K562 (cell line): ENCODE measurements around the gene ZNF613. TPM values are rescaled to one million over a fixed set of nuclear protein-coding genes. Genes with fewer than 3 reads are reported as not detected.
A peak's percentile ranks its signal among the peaks of the same experiment; 100 is the strongest.

Experiments used
- CEBPG ChIP-seq, 3 experiments: fragments of 200-800 bp in 1 of 3; sonication (Bioruptor generic) in 1 of 3; sonication (generic) in 1 of 3; formaldehyde crosslinking in 1 of 3; IDR thresholded peaks in 2 of 3; conservative IDR thresholded peaks in 1 of 3; 2 replicates each; pipeline versions ENCODE4 v1.6.1 to v1.8.0; 2016 to 2022; ENCODE audit warnings: missing compliant biosample characterization in 2 of 3, missing genetic modification characterization in 2 of 3, mild to moderate bottlenecking in 1 of 3, missing genetic modification reagents in 1 of 3
- KDM5B ChIP-seq: fragments of 200-600 bp; sonication (generic); IDR thresholded peaks from 2 replicates; pipeline ENCODE4 v1.6.1; 2012; ENCODE audit warnings: low read depth, mild to moderate bottlenecking, moderate library complexity, low read length, control low read depth, inconsistent platforms; ENCODE audit not compliant: insufficient replicate concordance
- PHF8 ChIP-seq: fragments of 200-600 bp; sonication (generic); IDR thresholded peaks from 2 replicates; pipeline ENCODE4 v1.6.1; 2012; ENCODE audit warnings: mixed run types, mild to moderate bottlenecking, inconsistent platforms, low read length, moderate library complexity, borderline replicate concordance
- RBM39 ChIP-seq: fragments of 200-400 bp; formaldehyde crosslinking; optimal IDR thresholded peaks from 2 replicates; pipeline ENCODE3; 2018; ENCODE audit warnings: low read depth, low read length
- polyA plus RNA-seq, 8 experiments: library from polyadenylated mRNA; depleted of rRNA in 4 of 8; stranded (reverse) in 5 of 8; unstranded in 3 of 8; fragments of >200 nt; fragmentation: Nextera tagmentation in 2 of 8; fragmentation: Illumina TruSeq in 1 of 8; extraction: Ambion mirVana in 2 of 8; extraction: Trizol in 1 of 8; gene quantifications; 2 replicates each; pipeline versions ENCODE4 v1.2.1 to v1.2.3, GENCODE V29; 2011 to 2014; ENCODE audit warnings: inconsistent platforms in 1 of 8, missing spikeins in 1 of 8
- total RNA-seq, 7 experiments: library from RNA; depleted of rRNA in 6 of 7; stranded (reverse); fragments of >200 nt in 6 of 7; fragmentation: Illumina TruSeq in 2 of 7; extraction: Trizol in 2 of 7; gene quantifications; 2 replicates each; pipeline versions ENCODE4 v1.2.1 to v1.2.3, GENCODE V29; 2011 to 2021; ENCODE audit warnings: low replicate concordance in 1 of 7
- TF ChIP-seq, protein P1 (sequence below): sonication (generic); formaldehyde crosslinking; IDR thresholded peaks from 2 replicates; pipeline ENCODE4 v1.8.0; 2023; ENCODE audit warnings: missing genetic modification reagents, mild to moderate bottlenecking, borderline replicate concordance
- TF ChIP-seq, protein P2 (sequence below): sonication (generic); formaldehyde crosslinking; IDR thresholded peaks from 2 replicates; pipeline ENCODE4 v1.8.0; 2022; ENCODE audit warnings: missing genetic modification reagents, mild to moderate bottlenecking, moderate library complexity, borderline replicate concordance

ZNF613 gene
- total and polyA plus RNA-seq, 9 of the 15 experiments (the other 6 are each of a cell fraction or from before 2014, with no cell fraction given), result 2.1 to 4.5 (median 2.7) TPM

DNA sequence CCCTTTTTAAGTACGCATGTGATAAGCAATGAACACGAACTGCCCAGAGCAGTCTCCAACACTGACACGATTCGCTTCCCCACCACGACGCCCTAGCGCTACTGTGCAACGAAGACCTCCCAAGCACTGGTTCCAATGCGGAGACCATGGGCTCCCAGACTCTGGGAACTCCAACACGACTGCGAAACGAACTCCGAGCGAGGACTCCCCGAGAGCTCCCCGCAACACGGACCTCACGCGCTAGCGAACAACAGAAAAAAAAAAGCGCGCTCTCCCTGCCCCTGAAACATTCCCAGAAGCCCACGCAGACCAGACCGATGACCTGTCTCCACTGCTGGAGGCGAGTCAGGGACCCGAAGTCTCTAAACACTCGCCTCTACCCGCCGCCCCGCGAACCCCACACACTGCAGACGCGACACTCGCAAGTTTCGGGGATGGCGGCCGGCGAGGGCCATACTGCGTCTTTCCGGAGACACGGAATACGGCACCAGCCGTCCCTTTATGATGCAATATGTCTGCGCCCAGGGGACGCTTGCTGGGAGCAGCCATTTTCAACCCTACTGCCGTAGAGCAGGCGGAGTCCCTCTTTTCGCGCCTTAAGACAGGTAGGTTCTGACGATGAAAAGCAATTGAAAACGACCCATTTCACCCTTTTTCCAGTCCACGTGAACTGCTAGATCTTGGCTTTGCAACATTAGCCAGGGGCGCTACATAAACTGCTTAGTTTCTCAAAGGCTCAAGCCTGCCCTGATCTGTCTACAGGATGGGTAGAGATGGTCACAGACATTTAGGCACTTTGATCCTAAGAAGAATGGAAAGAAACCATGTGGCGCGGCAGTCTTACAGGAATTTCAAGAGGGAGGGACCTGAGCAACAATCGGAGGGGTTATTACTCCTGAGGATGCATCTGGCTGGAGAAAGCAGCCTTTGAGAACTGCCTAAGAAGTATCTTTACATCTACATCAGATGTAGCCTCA lies 39.5 kb upstream of the ZNF613 start, which contains the start of gene ZNF577 (continued):
- TF ChIP-seq, protein P1, sequence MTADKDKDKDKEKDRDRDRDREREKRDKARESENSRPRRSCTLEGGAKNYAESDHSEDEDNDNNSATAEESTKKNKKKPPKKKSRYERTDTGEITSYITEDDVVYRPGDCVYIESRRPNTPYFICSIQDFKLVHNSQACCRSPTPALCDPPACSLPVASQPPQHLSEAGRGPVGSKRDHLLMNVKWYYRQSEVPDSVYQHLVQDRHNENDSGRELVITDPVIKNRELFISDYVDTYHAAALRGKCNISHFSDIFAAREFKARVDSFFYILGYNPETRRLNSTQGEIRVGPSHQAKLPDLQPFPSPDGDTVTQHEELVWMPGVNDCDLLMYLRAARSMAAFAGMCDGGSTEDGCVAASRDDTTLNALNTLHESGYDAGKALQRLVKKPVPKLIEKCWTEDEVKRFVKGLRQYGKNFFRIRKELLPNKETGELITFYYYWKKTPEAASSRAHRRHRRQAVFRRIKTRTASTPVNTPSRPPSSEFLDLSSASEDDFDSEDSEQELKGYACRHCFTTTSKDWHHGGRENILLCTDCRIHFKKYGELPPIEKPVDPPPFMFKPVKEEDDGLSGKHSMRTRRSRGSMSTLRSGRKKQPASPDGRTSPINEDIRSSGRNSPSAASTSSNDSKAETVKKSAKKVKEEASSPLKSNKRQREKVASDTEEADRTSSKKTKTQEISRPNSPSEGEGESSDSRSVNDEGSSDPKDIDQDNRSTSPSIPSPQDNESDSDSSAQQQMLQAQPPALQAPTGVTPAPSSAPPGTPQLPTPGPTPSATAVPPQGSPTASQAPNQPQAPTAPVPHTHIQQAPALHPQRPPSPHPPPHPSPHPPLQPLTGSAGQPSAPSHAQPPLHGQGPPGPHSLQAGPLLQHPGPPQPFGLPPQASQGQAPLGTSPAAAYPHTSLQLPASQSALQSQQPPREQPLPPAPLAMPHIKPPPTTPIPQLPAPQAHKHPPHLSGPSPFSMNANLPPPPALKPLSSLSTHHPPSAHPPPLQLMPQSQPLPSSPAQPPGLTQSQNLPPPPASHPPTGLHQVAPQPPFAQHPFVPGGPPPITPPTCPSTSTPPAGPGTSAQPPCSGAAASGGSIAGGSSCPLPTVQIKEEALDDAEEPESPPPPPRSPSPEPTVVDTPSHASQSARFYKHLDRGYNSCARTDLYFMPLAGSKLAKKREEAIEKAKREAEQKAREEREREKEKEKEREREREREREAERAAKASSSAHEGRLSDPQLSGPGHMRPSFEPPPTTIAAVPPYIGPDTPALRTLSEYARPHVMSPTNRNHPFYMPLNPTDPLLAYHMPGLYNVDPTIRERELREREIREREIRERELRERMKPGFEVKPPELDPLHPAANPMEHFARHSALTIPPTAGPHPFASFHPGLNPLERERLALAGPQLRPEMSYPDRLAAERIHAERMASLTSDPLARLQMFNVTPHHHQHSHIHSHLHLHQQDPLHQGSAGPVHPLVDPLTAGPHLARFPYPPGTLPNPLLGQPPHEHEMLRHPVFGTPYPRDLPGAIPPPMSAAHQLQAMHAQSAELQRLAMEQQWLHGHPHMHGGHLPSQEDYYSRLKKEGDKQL (CRISPR knock-in tag), result no peak
- no peak for TF ChIP-seq RBM39
- TF ChIP-seq, protein P2, sequence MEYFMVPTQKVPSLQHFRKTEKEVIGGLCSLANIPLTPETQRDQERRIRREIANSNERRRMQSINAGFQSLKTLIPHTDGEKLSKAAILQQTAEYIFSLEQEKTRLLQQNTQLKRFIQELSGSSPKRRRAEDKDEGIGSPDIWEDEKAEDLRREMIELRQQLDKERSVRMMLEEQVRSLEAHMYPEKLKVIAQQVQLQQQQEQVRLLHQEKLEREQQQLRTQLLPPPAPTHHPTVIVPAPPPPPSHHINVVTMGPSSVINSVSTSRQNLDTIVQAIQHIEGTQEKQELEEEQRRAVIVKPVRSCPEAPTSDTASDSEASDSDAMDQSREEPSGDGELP (CRISPR knock-in tag), result peak; percentile 80
- TF ChIP-seq CEBPG (CRISPR knock-in tag; IDR thresholded peaks at IDR 0.05), result peak; percentile 90
- TF ChIP-seq CEBPG (tag; conservative IDR thresholded peaks at IDR 0.05 in 1 of 2, IDR thresholded peaks at IDR 0.05 in 1 of 2), result peak; percentile 50 to 81
- TF ChIP-seq PHF8, result peak; percentile 53; the same call in 1 of the 2 replicates
- peak; percentile 51 for TF ChIP-seq KDM5B
